ENCODE measurements around the gene GATD1. TPM values are rescaled to one million over a fixed set of nuclear protein-coding genes. Genes with fewer than 3 reads are reported as not detected.

Gene GATD1
- total RNA-seq, 4 donors from 2014 or later, result 28.9 to 33.8 (median 31.2) TPM

- 80% methylated on average over 1 of the region's 14 CpGs; no CpG with 5 or more reads in 1 of the 2 donors for WGBS, 2 donors (ENCODE audit: low coverage in 1 of 2)
- Histone ChIP-seq H3K27me3 (no peaks in the 10 kb centered on the region), H3K27ac (peak overlapping the region in 3 of 4 donors; percentile 8 to 98 (median 95))
Observed at GRCh38 chr11:811446-812245, 34.4 kb upstream of the GATD1 start.

GRCh38 chr11:810040-810567 is 32.8 kb upstream of the GATD1 start:
- H3K27me3 ChIP-seq, result no peaks in the 10 kb centered on the region
- H3K4me3 ChIP-seq, result peak overlapping the region; percentile 58 to 99
- H3K27ac ChIP-seq, result peak overlapping the region; percentile 72 to 98 (median 96)
- H3K4me1 ChIP-seq, result peaks cover 0 to 56% (median 27%) of the 10 kb centered on the region in 3 donors
- peaks cover 0 to 37% of the 10 kb centered on the region in 2 donors for H3K36me3 ChIP-seq
- WGBS, 2 donors (ENCODE audit: low coverage in 1 of 2), result 0% methylated on average over 2 of the region's 55 CpGs; no CpG with 5 or more reads in 1 of the 2 donors
- TF ChIP-seq CTCF (IDR thresholded peaks at IDR 0.05) (peak in 3 of 4 experiments; percentile 25 to 41 (median 31)), POLR2A (IDR thresholded peaks at IDR 0.05) (no peak)
- no peaks in the 10 kb centered on the region for H3K9me3 ChIP-seq
- ATAC-seq, result no peak

More at GRCh38 chr11:811446-812245, 34.4 kb upstream of the GATD1 start:
- Histone ChIP-seq H3K9me3 (no peaks in the 10 kb centered on the region), H3K4me1 (peaks cover 0 to 43% (median 23%) of the 10 kb centered on the region in 3 donors), H3K4me3 (peak overlapping the region in 1 of 2 donors; percentile 99), H3K36me3 (peaks cover 0 to 37% of the 10 kb centered on the region in 2 donors)
- no peak for ATAC-seq
- no peak for TF ChIP-seq POLR2A (IDR thresholded peaks at IDR 0.05)
- no peak for TF ChIP-seq EP300 (IDR thresholded peaks at IDR 0.05)
- TF ChIP-seq POLR2AphosphoS5 (IDR thresholded peaks at IDR 0.05), result no peak
- TF ChIP-seq CTCF (IDR thresholded peaks at IDR 0.05), result no peak

- WGBS, 2 donors (ENCODE audit: low coverage in 1 of 2), result 0% methylated on average over 5 of the region's 81 CpGs; no CpG with 5 or more reads in 1 of the 2 donors
- Histone ChIP-seq H3K27ac (peak within 1 kb of the TSS; percentile 72 to 98 (median 96)), H3K4me3 (peak within 1 kb of the TSS; percentile 58 to 99), H3K27me3 (no peaks in the 10 kb centered on the region), H3K9me3 (no peaks in the 10 kb centered on the region), H3K36me3 (peaks cover 0 to 33% of the 10 kb centered on the region in 2 donors), H3K4me1 (peaks cover 0 to 62% (median 32%) of the 10 kb centered on the region in 3 donors)
- peak; percentile 95 for ATAC-seq
- TF ChIP-seq POLR2A (IDR thresholded peaks at IDR 0.05) (peak; percentile 80 to 91), EP300 (IDR thresholded peaks at IDR 0.05) (no peak), CTCF (IDR thresholded peaks at IDR 0.05) (peak in 1 of 4 experiments; percentile 16), POLR2AphosphoS5 (IDR thresholded peaks at IDR 0.05) (peak; percentile 99)
Observed at GRCh38 chr11:809287-810039, 32.2 kb upstream of the GATD1 start, which contains the start of gene RPLP2. TSS of gene RPLP2 (plus strand) at chr11:809967. CDS start at chr11:810235, 268 bp downstream.

- H3K4me3 ChIP-seq, result peak overlapping the region; percentile 58 to 99
- TF ChIP-seq EP300 (IDR thresholded peaks at IDR 0.05) (no peak), CTCF (IDR thresholded peaks at IDR 0.05) (no peak), POLR2AphosphoS5 (IDR thresholded peaks at IDR 0.05) (no peak), POLR2A (IDR thresholded peaks at IDR 0.05) (no peak)
- WGBS, 2 donors (ENCODE audit: low coverage in 1 of 2), result 46 to 80% methylated on average over 1 to 17 of the region's 36 CpGs
- peaks cover 0 to 28% of the 10 kb centered on the region in 2 donors for H3K36me3 ChIP-seq
- H3K27me3 ChIP-seq, result no peaks in the 10 kb centered on the region
- H3K27ac ChIP-seq, result peak overlapping the region; percentile 72 to 98 (median 96)
- H3K9me3 ChIP-seq, result no peaks in the 10 kb centered on the region
- H3K4me1 ChIP-seq, result peaks cover 0 to 70% (median 38%) of the 10 kb centered on the region in 3 donors
- ATAC-seq, result no peak
Observed at GRCh38 chr11:808427-809286, 31.4 kb upstream of the GATD1 start.
